GM12878 (cell line): ENCODE data around the gene AHR. TPM values are rescaled to one million over a fixed set of nuclear protein-coding genes. Genes with fewer than 3 reads are reported as not detected.
A peak's percentile ranks its signal among the peaks of the same experiment; 100 is the strongest.

Source experiments
- ATAC-seq: fragments of 200-7000 bp; cut with Tn5 transposase; 3 replicates; pipeline ENCODE4 v1.9.1; 2020; ENCODE audit warnings: mild to moderate bottlenecking, moderate library complexity
- BruUV-seq: library from RNA; stranded (reverse); fragments of 400-500 nt; replicated peaks from 2 replicates; lab custom pipeline; 2021; lab: Mats Ljungman, UMichigan
- CTCF ChIA-PET: fragments of 300-600 bp; sonication (Branson Sonifier 250); formaldehyde crosslinking; extraction: SDS; loops from one replicate; lab custom pipeline; 2021; ENCODE audit warnings: inconsistent platforms; lab: Yijun Ruan, JAX
- POLR2A ChIA-PET: fragments of 350-600 bp; formaldehyde crosslinking; extraction: SDS; loops from one replicate; lab custom pipeline; 2021; ENCODE audit warnings: inconsistent platforms; lab: Charles Lee
- RAD21 ChIA-PET: fragments of 300-600 bp; sonication (Branson Sonifier 250); formaldehyde crosslinking; loops from one replicate; lab custom pipeline; 2023; ENCODE audit warnings: antibody characterized with exemption; ENCODE audit not compliant: unreplicated experiment; lab: Charles Lee
- SMC1A ChIA-PET: fragments of 300-600 bp; sonication (Branson Sonifier 250); formaldehyde crosslinking; loops from one replicate; lab custom pipeline; 2023; ENCODE audit not compliant: unreplicated experiment, uncharacterized antibody; lab: Charles Lee
- DNase-seq: peaks from one replicate; pipeline ENCODE4 v3.0.0-alpha.2; 2011; ENCODE audit warnings: low read depth, low spot score
- FAIRE-seq: peaks from 3 replicates; lab custom pipeline; 2011; peaks lifted over from hg19 to GRCh38; lab: Jason Lieb, UNC
- H2AFZ ChIP-seq: 2 replicates; pipeline ENCODE4 v1.6.0; 2011; ENCODE audit warnings: low read depth, low read length, control low read depth; ENCODE audit not compliant: control insufficient read depth
- H3K27ac ChIP-seq: 2 replicates; pipeline ENCODE4 v1.5.1; 2011; ENCODE audit warnings: control low read depth; ENCODE audit not compliant: control insufficient read depth, insufficient read depth
- H3K27me3 ChIP-seq, 2 experiments: replicated peaks in 1 of 2; 2 replicates each; pipeline versions ENCODE4 v1.6.0 to v1.6.1; 2011; ENCODE audit warnings: low read length in 1 of 2; ENCODE audit not compliant: control insufficient read depth in 2 of 2, insufficient read depth in 2 of 2
- H3K36me3 ChIP-seq, 2 experiments: 2 replicates each; pipeline ENCODE4 v1.5.1; 2011; ENCODE audit warnings: low read length in 1 of 2; ENCODE audit not compliant: control insufficient read depth in 2 of 2, insufficient read depth in 2 of 2
- H3K4me1 ChIP-seq: 2 replicates; pipeline ENCODE4 v1.6.1; 2011; ENCODE audit warnings: mild to moderate bottlenecking, low read length, moderate library complexity, mixed read lengths; ENCODE audit not compliant: control insufficient read depth, insufficient read depth
- H3K4me2 ChIP-seq: 2 replicates; pipeline ENCODE4 v1.6.0; 2011; ENCODE audit warnings: control low read depth; ENCODE audit not compliant: control insufficient read depth, insufficient read depth
- H3K4me3 ChIP-seq: fragments of 200-600 bp; sonication (generic); 2 replicates; pipeline ENCODE4 v1.5.1; 2016
- H3K79me2 ChIP-seq: 2 replicates; pipeline ENCODE4 v1.6.0; 2011; ENCODE audit warnings: low read length; ENCODE audit not compliant: control insufficient read depth, insufficient read depth
- H3K9ac ChIP-seq: 2 replicates; pipeline ENCODE4 v1.8.0; 2011; ENCODE audit warnings: low read length, control low read depth, mixed read lengths; ENCODE audit not compliant: control insufficient read depth, insufficient read depth
- H3K9me3 ChIP-seq: replicated peaks from 3 replicates; pipeline ENCODE4 v1.5.1; 2011; ENCODE audit warnings: mild to moderate bottlenecking, low read length; ENCODE audit not compliant: control insufficient read depth, insufficient read depth
- H4K20me1 ChIP-seq: 2 replicates; pipeline ENCODE4 v1.6.0; 2011; ENCODE audit not compliant: control insufficient read depth, insufficient read depth
- ESRRA ChIP-seq: IDR thresholded peaks from 2 replicates; pipeline ENCODE4 v1.6.1; 2012; ENCODE audit warnings: mild to moderate bottlenecking, low read length, improper control_type of control experiment
- SPI1 ChIP-seq: IDR thresholded peaks from 2 replicates; pipeline ENCODE4 v1.6.1; 2011; ENCODE audit warnings: low read depth, mild to moderate bottlenecking, low read length, moderate library complexity, borderline replicate concordance; ENCODE audit not compliant: insufficient read depth
- SREBF2 ChIP-seq: IDR thresholded peaks from 2 replicates; pipeline ENCODE4 v1.6.1; 2012; ENCODE audit warnings: mild to moderate bottlenecking, low read length
- ZNF24 ChIP-seq: fragments of 450-650 bp; IDR thresholded peaks from 2 replicates; pipeline ENCODE4 v1.6.1; 2017; ENCODE audit warnings: antibody characterized with exemption, mild to moderate bottlenecking
- WGBS: methylation state at CpG from one replicate; pipeline ENCODE4 v1.1.6; 2016; ENCODE audit warnings: low lambda C conversion rate; ENCODE audit not compliant: insufficient replicate concordance, insufficient coverage; ENCODE audit errors: missing lambda C conversion rate; 5-methylcytosine and 5-hydroxymethylcytosine counted together
- in situ Hi-C: fragments of 300-500 bp; cut with MboI; formaldehyde crosslinking; loops from 9 replicates; pipeline ENCODE4 v1.14.3; 2018; ENCODE audit warnings: mixed read lengths
- intact Hi-C: fragments of 100-400 bp; cut with micrococcal nuclease; formaldehyde crosslinking; loops from one replicate; pipeline ENCODE4 v1.14.2; 2022; ENCODE audit not compliant: unreplicated experiment
- polyA plus RNA-seq, 11 experiments: library from polyadenylated mRNA; depleted of rRNA in 4 of 11; unstranded in 6 of 11; stranded (reverse) in 5 of 11; fragments of >200 nt; fragmentation: Nextera tagmentation in 4 of 11; fragmentation: Illumina TruSeq in 1 of 11; extraction: Ambion mirVana in 4 of 11; extraction: Trizol in 1 of 11; gene quantifications; 1 replicate in 1 of 11; 2 replicates in 10 of 11; pipeline versions ENCODE4 v1.2.1 to v1.2.3, GENCODE V29; 2011 to 2016; ENCODE audit warnings: inconsistent platforms in 2 of 11, missing spikeins in 2 of 11, low read depth in 1 of 11
- total RNA-seq, 4 experiments: library from RNA; depleted of rRNA in 3 of 4; stranded (reverse); fragments of >200 nt in 3 of 4; fragmentation: Illumina TruSeq in 1 of 4; extraction: Trizol in 1 of 4; gene quantifications; 2 replicates each; pipeline versions ENCODE4 v1.2.1 to v1.2.3, GENCODE V29; 2013 to 2021

The AHR gene
- total and polyA plus RNA-seq, 10 of the 15 experiments (the other 5 are each of a cell fraction or from before 2014, with no cell fraction given), result 1.7 to 16.9 (median 4.5) TPM

DNA sequence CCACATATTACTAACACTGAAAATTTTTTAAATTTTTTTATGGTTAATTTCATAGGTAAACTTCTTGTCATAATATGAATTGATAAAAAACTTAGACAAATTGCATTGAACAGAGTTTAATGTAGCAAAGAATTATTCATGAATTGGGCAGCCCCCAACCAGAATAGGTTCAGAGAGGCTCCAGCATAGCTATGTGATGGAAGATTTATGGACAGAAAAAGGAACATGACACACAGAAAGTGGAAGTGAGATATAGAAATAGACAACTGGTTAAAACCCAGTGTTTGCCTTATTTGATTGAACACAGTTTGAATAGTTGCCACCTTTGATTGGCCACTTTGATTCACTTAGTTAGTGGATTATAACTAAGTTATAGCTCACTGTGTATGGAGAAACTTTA lies 87.2 kb downstream of the AHR start:
- no peak overlapping the region for H3K4me3 ChIP-seq

GRCh38 chr7:17390392-17390791 lies 91.9 kb downstream of the AHR start:
- no peak for DNase-seq
- no TSS peak for BruUV-seq
- SMC1A ChIA-PET, result interaction anchor here (0.7 to 2.4 kb wide), 2 partner anchors 12 to 13 kb away, joined by 3 to 10 read pairs; no protein-coding TSS in a partner anchor
- in situ Hi-C loops, result no loop called here
- H3K36me3 ChIP-seq, result no peaks in the 10 kb centered on the region
- no peak for TF ChIP-seq ZNF24
- no peak for TF ChIP-seq SREBF2
- TF ChIP-seq, all 136 proteins: peak for 0
- RAD21 ChIA-PET, result no interaction called here
- Histone ChIP-seq H4K20me1 (no peaks in the 10 kb centered on the region), H3K79me2 (no peaks in the 10 kb centered on the region), H3K27me3 (no peaks in the 10 kb centered on the region), H3K9me3 (peaks cover 3% of the 10 kb centered on the region), H3K4me1 (no peaks in the 10 kb centered on the region), H3K27ac (no peak overlapping the region), H3K4me3 (no peak overlapping the region), H3K9ac (no peak overlapping the region), H3K4me2 (no peak overlapping the region), H2AFZ (no peak overlapping the region)
- CTCF ChIA-PET, result interaction anchor here (0.8 kb wide), 1 partner anchor 27 kb away, joined by 4 read pairs; no protein-coding TSS in a partner anchor
- intact Hi-C loops, result no loop called here
- POLR2A ChIA-PET, result no interaction called here
- 60% methylated on average over 4 of the region's 4 CpGs for WGBS
- ATAC-seq, result no peak
- FAIRE-seq, result no peak

More for the DNA sequence above, 87.2 kb downstream of the AHR start:
- RAD21 ChIA-PET, result interaction anchor here (0.8 kb wide), 2 partner anchors 15 to 17 kb away, joined by 3 to 4 read pairs; no protein-coding TSS in a partner anchor
- Histone ChIP-seq H3K27ac (no peak overlapping the region), H3K9me3 (no peaks in the 10 kb centered on the region; the same call in none of the 3 replicates), H3K36me3 (no peaks in the 10 kb centered on the region)
- BruUV-seq, result no TSS peak
- no peak for FAIRE-seq
- TF ChIP-seq ESRRA, result no peak
- TF ChIP-seq SPI1, result 0 out of 2 replicates have a peak, but pooled peaks have one; percentile 27
- TF ChIP-seq, all 136 proteins: peak for 1
- ChIA-PET SMC1A (interaction anchor here (0.7 to 4.8 kb wide), 10 partner anchors 10 to 139 kb away, joined by 3 to 28 read pairs (median 4); no protein-coding TSS in a partner anchor), CTCF (interaction anchor here (1.4 to 1.5 kb wide), 2 partner anchors 78 to 88 kb away, joined by 3 read pairs; partner anchors contain the start of gene AHR), POLR2A (interaction anchor here (1.2 to 2.3 kb wide), 2 partner anchors 9 to 17 kb away, joined by 3 to 8 read pairs; no protein-coding TSS in a partner anchor)
- Histone ChIP-seq H3K9ac (no peak overlapping the region), H3K4me2 (no peak overlapping the region), H3K79me2 (no peaks in the 10 kb centered on the region), H4K20me1 (no peaks in the 10 kb centered on the region), H2AFZ (0 out of 2 replicates have a peak overlapping the region, but pooled peaks have one; percentile 10), H3K27me3 (no peaks in the 10 kb centered on the region), H3K4me1 (peaks cover 2% of the 10 kb centered on the region)
- ATAC-seq (peak; percentile 48), DNase-seq (no peak)
- intact Hi-C loops (no loop called here), in situ Hi-C loops (no loop called here)
